CD4-positive, alpha-beta T cell treated with Interleukin-6 for 4 hours (primary cell): ENCODE measurements around the gene CCR5AS.
"Not testable (repeated sequence)": the region's sequence is repeated elsewhere in the genome, so short reads cannot be mapped to it uniquely, and the experiment has no call there.

Source experiments
- DNase-seq: peaks from one replicate; pipeline ENCODE4 v3.0.0-alpha.2; 2020; ENCODE audit warnings: mixed read lengths

Gene CCR5AS

DNA sequence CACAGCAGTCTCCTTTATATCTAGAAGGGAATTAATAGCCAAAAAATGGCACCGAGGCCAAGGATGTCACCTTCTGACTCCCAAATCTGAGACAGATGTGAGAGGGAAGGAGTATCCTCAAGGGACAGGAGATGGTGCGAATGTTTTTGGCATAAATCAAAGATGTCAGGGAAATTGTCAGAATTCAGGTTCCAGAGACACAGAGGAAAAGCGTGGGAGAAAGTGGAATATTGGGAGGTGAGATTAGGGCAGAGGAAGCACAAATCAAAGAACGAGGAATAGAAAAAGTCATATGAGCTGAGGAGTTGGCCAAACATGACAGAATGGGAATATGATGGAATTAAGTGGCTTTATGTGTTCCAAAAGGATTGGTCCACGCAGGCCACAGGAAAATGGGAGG is 6.0 kb downstream of the CCR5AS start:
- DNase-seq, result no peak

DNA sequence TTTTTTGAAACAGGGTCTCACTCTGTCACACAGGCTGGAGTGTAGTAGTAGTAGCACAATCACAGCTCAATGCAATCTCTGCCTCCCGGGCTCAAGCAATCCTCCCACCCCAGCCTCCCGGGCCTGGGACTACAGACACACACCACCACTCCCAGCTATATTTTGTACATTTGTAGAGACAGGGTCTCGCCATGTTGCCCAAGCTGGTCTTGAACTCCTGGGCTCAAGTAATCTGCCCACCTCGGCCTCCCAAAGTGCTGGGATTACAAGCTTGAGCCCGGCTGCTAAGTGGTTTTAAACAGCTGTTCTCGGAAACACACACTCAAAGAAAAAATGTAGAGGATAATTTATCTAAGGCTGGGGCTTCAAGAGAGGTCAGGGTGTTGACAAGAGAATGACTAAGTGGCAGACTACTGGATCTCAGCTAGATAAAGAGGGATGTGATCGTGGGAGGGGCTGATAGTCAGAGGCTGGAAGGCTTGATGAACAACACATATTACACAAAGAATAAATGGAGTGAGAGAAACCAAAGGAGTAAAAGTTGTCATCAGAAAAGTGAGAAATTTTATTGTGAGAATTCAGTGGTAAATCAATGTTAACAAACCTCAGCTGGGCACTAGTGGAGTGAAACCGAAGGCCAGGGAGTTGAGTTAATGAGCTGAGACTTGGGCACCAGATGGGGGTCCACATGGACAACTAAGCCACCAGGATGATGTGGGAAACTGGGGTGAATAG is 6.7 kb downstream of the CCR5AS start:
- no peak for DNase-seq

DNA sequence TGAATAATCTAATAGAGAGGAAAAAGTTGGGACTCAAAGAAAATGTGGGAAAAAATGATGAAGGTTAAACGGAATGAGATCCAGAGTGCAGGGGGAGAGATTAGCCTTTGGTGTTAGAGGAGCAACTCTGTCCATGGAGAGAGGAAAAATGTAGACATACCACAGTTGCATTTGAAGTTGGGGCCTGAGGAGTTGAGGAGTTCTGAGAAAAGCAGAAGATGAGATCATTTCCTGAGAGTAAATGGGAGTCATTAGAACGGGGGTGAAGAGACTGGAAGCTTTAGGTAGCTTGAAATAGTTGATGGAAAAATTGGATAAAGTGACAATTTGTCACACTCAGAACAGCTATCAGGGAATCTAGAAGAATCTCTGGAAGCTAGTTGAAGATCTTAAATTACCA is 7.3 kb downstream of the CCR5AS start:
- no peak for DNase-seq

DNA sequence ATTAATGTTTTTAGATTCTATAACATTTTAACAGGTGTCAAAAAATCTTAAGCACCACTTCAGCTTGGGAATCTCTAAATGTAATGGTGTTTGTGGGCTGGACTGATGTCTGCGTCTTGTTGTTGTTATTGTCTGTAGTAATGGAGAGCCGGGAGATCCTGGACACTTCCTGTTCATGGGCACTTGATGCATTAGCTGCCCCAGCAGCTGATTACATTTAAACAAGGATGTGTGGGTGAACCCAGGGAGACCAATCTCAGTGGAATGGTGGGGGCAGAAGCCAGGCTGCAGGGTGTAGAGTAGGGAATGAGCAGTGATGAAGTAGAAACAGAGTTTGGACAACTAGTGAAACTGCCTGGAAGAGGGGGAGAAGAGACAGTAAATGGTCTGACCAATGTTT is 7.8 kb downstream of the CCR5AS start:
- no peak for DNase-seq

DNA sequence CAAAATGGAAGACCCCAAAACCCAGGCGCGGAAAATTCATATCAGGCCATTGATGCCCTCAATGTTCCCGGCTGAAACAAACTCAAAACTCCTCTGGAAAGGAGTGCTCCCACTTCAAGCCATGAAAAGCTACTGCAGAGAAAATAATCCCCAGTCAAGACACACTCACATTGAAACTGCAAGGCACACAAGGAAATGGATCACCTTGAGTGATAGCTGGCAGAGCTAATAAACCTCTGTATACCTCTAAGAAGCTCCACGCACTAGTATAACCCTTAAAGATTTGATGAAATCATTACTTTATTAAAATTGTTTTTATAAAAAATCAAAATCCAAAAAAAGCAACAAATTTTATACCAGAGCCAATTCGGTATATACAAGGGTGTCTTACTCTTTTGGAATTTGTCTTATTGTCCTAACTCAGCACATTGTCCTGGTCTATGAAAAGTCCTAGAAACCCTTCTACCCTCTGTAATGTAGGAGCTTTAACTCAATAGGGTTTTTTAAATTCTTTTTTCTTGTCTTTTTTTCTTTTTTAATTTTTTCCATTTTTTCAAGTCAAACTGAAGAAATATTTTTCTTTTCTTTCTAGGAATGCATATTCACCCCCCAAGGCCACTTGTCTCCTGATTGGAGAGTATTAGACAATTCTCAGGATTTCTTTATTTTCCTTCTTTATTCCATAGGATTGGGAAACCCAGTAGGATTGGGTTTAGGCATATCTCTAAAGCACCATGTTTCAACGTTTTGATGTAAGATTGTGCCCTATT is 8.5 kb downstream of the CCR5AS start:
- no peak for DNase-seq

DNA sequence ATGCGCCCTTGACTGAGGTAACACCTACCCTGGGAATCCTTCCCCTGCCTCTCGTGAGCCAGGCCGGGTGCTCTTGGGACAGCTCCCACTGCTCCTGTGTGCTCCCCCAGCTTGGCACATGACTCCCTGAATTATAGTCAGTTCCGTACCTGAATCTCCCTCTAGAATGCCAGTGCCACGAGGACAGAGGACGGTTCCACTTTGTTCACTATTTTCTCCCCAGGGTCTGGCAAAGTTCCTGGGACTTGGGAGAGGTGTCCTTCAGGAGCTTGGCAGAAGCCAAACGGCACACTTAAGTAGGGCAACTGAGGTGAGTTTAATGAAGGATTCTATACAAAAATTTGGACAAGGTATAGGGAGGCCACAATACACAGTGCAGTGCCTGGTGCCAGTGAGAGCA is 9.8 kb downstream of the CCR5AS start:
- DNase-seq, result no peak

DNA sequence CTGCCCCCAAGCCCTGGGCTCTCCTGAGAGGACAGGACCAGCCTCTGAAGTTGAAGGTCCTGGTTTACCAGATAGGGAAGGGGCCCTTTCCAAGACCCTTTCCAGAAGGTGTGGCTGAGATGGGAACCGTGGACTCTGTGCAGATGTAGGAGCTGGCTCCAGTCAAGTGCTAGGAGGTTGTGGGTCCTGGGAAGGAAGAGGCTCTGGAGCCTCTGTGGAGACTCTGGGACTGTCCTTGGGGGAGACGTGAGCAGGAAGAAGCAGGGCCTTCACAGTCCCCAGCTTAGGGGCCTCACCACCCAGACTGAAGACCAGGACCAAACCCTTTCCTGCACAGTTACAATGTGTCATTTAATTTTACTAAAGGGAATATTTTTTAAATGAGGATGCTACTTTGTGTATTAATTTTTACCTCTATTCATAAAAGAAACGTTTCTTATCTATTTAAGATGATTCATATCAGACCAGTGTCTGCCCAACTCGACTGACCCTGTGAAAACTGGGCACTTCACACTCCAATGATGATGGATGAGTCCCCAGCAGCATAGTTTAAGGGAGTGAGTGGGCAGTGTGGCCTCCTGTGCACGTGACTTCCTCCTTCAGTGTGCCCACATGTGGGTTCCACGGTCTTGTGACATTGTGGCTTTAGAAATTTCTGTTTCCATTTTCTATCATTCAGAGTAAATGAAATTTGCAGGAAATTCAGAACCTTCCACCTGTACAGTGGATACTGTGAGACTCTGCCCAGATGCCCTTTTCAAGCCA is 10.9 kb downstream of the CCR5AS start:
- DNase-seq, result no peak

DNA sequence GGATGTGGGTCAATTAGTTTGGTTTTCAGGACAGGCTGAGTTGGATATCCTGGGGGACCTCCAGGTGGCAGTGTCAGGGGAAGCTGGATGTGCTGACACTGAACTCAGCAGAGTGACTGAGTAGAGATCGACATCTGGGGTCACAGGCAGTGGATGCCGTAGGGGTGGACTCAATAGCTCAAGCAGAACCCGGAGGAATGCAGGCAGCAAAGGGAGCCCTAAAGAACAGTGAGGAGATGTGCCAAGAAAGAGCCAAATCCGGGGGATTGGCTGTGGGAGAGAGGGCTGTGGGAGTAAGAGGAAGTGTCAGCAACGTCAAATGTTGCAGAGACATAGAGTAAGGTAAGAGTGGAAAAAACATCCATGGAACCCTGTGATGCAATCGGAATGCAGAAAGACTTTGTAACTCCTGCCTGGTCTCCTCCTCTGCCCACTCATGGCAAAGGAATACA is 11.6 kb downstream of the CCR5AS start:
- no peak for DNase-seq

DNA sequence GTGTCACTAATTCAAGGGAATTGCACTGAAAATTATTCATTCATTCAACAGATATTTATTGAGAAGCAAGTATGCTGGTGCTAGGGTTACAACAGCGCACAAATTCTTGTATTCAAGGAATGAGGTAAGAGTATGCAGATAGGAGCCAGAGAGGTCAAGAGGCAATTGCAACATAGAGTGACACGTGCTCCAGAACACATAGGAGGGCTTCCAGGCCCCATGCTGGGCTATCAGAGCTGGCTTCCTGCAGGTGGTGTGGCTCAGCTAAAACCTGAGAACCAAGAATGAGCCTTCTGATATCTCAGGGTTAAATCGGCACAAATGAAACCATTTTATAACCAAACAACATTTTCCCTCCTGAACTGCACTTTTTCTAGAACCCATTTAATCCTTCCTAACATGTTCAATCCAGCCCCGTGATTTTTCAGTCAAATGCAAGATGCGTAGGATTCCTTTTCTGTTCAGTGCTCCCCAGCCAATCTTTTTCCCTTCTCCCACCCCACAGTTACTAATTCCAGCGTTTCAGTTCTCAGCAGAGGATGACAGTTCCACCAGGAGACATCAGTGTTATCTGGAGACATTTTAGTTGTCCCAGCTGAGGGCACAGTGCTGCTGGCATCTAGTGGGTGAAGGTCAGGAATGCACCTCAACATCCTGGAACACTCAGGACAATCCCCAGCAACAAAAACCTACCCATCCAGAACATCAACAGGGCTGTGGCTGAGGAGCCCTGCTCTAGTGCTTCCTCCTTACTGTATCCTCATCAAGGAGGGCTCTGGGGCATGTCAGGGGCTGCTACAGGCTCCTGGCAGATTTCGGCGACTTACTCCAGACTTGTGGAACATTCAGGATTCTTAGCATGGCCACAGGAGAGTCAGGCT is 13.1 kb downstream of the CCR5AS start:
- no peak for DNase-seq

DNA sequence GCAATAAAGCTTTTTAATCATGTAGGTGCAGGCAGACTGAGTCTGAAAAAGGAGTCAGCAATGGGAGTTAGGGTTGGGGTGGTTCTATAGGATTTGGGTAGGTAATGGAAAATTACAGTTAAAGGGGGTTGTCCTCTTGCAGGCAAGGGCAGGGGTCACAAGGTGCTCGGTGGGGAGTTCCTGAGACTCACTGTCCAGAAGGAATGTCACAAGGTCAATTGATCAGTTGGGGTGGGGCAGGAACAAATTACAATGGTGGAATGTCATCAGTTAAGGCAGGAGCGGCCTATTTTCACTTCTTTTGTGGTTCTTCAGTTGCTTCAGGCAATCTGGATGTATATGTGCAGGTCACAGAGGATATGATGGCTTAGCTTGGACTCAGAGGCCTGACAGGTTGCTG is 13.9 kb downstream of the CCR5AS start:
- DNase-seq, result no peak

DNA sequence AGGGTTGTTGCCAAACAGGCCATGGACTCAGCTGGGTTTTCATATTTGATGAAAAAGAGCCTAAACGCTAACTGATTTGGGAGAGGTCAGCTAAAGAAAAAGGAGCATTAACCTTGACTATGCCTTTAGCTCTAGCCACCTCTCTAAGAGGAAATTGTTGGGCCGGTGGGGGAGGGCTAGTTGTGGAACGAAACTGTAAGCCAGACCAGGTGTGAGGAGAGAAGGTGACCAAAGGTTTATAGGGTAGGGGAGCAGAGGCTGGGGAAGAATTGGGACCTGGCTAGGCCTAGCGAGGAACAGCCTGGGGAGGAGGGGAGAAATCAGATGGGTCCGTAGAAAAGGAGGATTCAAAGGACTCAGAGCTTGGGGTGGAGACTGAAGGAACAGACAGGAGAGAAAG is 15.3 kb downstream of the CCR5AS start:
- not testable (repeated sequence) for DNase-seq

DNA sequence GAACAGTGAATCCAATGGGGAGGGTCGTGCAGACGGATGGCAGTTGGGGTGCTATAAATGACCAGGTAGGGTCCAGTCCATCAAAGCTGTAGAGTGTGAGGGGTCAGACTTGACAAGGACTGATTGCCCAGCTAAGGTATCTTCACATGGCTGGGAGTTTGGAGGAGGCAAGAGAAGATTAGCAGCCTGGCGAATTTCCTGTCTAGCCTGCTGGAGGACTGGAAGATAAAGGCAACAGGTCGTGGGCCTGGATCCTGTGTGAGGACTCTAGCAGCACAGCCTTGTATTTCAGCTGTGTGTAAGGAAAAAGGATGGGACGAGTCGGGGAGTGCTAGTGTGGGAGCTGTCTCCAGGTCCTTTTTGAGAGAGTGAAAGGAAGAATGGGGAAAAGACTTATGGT is 17.6 kb downstream of the CCR5AS start:
- no peak for DNase-seq

DNA sequence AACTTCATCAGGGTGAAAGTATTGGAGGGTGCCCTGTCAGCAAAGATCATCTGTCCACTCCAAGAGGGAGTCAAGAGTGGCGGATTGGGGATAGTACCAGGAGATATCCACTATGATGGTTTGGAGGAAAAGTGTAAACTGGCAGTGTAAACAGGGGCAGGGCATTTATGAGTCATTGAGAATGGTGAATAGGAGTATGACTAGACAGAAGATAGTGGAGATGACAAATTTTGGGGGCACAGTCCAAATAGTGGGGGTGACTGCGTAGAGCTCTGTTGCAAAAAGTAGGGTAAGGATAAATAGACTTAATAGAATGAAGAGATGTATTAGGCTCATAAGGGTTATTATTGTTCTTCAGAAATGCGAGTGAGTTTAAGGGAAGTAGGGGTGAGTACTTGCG is 18.0 kb downstream of the CCR5AS start:
- DNase-seq, result not testable (repeated sequence)

DNA sequence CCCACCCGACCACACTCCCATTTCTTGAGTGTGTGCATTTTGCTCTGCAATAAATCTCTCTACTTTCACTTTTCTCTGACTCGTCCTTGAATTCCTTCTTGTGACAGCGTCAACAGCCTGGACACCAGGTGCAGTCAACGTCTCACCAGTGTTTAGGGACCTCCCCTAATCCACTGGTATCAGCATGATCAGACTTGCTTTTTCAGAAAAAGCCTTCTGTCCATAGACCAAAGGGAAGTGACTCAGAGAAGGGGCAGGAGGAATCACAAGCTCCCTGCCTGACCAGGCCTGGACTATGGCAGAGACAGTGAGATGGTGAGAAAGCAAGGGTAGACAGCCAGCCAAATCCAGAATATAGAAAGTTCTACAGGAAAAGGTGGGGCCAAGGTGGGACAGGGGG is 20.7 kb downstream of the CCR5AS start:
- DNase-seq, result no peak

DNA sequence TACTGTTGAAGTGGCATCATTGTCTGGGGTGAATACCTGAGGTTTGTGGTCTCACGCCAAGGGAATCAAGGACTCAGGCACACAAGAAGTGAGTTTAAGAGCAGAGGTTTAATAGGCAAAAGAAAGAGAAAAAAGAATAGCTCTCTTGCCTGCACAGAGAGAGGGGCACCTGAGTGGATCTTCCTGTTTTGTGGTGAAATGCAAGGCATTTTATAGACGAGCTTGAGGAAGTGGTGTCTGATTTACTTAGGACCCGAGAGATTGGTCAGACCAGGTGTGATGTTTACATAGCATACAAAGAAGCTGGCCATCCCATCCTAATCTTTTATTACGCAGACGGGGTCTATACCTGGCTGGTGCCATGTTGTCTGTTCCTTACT is 22.9 kb downstream of the CCR5AS start:
- DNase-seq, result no peak

DNA sequence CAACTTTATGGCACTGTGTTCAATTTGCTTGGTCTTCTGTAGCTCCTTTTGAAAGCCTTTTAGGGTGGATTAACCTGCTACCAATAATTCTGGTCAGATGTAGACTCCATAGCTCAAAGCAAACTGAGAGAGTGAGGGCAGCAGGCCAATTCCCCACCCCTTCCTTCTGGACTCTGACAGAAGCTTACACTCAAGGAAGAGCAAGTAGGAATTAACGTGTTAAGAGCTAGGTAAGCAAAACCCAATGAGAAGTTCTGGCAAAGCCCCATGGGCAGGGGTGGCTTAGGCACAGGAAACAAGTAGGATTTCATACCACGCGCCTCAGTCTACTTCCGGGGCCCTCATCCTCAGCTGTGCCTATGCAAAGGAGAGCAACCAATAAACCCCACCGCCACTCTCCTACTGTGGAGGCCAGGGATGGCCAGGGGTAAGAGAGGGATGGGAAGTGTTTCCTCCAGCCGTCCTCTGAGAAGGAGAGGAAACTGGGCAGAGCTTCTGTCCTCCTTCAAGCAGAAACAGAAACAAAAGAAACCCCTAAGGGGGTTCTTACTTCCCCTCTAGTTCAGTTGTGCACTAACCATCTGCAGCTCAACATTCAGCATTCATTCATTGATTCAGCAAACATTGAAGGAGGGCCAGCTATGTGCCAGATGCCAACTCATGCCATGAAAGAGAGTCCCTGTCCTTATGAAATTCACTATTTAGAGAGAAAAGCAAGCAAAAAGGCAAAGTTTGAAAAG is 23.5 kb downstream of the CCR5AS start:
- no peak for DNase-seq

DNA sequence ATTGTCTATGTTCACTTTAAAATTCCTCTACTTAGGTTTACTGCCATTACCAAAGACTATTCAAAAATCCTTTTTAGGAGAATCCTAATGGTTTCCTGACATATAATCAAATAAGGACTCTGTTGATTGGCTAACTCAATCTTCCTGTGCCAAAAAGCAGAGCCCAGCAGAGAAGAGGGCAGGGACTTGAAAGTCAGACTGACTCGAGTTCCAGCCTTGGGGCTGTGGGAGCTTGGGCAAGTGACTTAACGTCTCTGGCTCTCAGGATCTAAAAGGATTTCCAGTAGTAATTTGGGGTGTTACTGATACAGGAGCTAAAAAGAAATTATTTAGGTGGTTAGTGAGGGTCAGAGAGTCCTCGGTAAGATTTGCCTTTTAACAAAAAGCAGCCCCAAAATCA is 25.2 kb downstream of the CCR5AS start:
- no peak for DNase-seq

DNA sequence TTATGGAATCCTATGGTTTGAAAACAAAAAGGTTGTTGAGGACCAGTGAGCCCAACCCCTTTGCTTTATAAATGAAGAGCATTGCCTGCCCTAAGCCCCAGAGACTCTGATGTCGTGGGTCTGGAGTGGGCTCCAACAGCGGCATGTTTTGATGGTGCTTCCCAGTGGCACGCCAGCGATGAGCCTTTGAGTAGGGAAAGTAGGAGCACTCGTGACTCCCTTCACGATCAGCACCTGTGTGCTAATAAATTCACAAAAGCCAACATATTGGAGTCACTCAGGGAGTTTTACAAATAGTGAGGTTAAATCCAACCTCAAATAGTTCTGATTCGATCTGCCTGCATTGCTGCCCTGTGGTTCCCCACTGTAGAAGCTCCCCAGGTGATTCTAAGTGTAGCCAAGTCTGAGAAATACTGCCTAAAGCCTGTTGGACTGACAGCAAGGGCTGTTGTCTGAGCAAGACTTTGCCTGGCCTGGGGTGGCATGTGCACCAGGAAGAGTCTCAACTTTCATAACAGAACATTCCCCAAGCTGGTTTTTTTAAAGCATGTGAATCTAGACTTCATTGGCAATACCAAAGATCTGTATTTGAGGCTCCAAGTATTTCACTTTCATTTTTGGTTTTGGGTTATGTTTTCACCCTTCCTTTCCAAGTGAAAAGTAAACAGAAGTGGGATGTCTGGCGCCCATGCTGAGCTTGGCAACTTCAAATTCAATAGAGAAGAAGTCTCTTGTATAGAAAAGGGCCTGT is 26.2 kb downstream of the CCR5AS start:
- no peak for DNase-seq

DNA sequence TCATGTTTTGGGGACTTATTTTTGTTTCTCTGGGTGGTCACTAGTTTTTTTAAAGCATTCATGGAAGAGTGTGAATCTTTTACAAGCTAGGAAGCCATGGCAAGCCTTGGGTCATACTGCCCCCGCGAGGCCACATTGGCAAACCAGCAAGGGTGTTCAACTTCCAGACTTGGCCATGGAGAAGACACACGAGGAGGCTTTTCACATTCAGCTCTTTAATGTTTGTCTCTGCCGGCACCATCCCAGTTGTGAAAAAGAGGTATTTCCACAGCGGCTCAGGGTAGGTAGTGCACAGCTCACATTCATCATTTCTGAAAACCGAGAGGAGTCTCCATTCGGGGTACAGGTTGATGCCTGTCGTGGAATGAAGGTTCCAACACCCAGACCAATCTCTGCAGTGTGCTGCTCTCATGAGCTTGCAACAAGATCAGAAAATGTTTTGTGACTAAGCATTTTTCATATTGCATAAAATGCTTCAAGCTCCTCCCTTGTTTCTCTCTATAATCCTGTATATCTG is 28.4 kb downstream of the CCR5AS start:
- DNase-seq, result peak; percentile 71

DNA sequence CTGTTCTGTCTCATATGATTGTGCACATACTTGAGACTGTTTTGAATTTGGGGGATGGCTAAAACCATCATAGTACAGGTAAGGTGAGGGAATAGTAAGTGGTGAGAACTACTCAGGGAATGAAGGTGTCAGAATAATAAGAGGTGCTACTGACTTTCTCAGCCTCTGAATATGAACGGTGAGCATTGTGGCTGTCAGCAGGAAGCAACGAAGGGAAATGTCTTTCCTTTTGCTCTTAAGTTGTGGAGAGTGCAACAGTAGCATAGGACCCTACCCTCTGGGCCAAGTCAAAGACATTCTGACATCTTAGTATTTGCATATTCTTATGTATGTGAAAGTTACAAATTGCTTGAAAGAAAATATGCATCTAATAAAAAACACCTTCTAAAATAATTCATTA is 31.1 kb downstream of the CCR5AS start:
- DNase-seq, result no peak

DNA sequence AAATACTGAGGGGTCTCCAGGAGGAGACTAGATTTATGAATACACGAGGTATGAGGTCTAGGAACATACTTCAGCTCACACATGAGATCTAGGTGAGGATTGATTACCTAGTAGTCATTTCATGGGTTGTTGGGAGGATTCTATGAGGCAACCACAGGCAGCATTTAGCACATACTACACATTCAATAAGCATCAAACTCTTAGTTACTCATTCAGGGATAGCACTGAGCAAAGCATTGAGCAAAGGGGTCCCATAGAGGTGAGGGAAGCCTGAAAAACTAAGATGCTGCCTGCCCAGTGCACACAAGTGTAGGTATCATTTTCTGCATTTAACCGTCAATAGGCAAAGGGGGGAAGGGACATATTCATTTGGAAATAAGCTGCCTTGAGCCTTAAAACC is 31.6 kb downstream of the CCR5AS start:
- no peak for DNase-seq
